ENCODE data around the gene AFF3. TPM values are rescaled to one million over a fixed set of nuclear protein-coding genes. Genes with fewer than 3 reads are reported as not detected.
"Not testable (repeated sequence)": the region's sequence is repeated elsewhere in the genome, so short reads cannot be mapped to it uniquely, and the experiment has no call there.

AFF3 gene
- total and polyA plus RNA-seq, 2 experiments from 2014 or later = 12.0 to 12.8 TPM

GRCh38 chr2:99956232-99957030, 186.0 kb downstream of the AFF3 start:
- Histone ChIP-seq H3K4me1 (ENCODE audit: low read depth) (peaks cover 4% of the 10 kb centered on the region), H3K9me3 (ENCODE audit: low read depth) (no peaks in the 10 kb centered on the region), H3K27ac (no peak overlapping the region), H3K36me3 (no peaks in the 10 kb centered on the region), H3K4me3 (no peak overlapping the region), H3K27me3 (no peaks in the 10 kb centered on the region)
- no peak for TF ChIP-seq CTCF (IDR thresholded peaks at IDR 0.05; ENCODE audit: low read depth, low read length)
- no peak for DNase-seq (ENCODE audit: low read depth in 1 of 2, low spot score in 1 of 2)

DNA sequence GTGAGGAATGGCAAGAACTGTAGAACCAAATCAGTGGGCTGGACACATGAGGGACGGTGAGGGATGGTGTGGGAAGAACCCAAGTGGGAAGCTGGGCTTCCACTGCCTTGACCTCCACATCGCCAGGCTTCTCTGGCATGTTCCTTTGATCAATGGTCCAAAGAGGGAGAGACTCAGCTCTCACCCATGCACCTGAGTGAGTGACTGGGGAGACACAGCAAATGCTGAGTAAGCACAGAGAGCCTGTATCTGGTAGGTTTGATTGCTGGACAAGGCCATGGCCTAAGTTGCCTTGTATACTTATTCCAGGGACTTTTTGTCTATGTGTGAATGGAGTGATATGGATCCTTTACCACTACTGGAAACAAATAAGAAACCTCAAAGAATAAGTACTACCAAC, 188.6 kb downstream of the AFF3 start:
- Histone ChIP-seq H3K9me3 (ENCODE audit: low read depth) (no peaks in the 10 kb centered on the region), H3K36me3 (no peaks in the 10 kb centered on the region), H3K27ac (no peak overlapping the region), H3K4me3 (no peak overlapping the region), H3K4me1 (ENCODE audit: low read depth) (no peaks in the 10 kb centered on the region), H3K27me3 (no peaks in the 10 kb centered on the region)
- no peak for DNase-seq (ENCODE audit: low read depth in 1 of 2, low spot score in 1 of 2)
- no peak for TF ChIP-seq CTCF (IDR thresholded peaks at IDR 0.05; ENCODE audit: low read depth, low read length)

DNA sequence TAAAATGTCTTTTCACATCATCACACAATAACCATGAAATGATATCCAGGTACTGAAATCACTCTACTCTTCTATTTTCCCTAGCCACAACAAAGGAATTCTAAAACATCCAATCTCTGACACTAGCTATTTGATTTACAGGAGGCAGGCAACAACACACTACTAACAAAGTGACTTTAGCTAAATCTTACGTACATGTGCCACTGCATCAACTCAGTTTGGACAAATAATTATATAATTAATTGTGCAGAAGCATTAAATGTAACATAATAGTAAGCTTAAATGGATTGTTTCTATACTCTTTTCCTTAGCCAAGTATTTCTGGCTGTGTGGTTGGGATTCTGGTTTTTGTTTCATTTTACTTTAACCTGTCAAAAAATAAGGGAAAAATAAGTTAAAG, 192.4 kb downstream of the AFF3 start:
- Histone ChIP-seq H3K9me3 (ENCODE audit: low read depth) (no peaks in the 10 kb centered on the region), H3K36me3 (no peaks in the 10 kb centered on the region), H3K27ac (no peak overlapping the region), H3K4me1 (ENCODE audit: low read depth) (peaks cover 7% of the 10 kb centered on the region), H3K4me3 (no peak overlapping the region), H3K27me3 (no peaks in the 10 kb centered on the region)
- no peak for DNase-seq (ENCODE audit: low read depth in 1 of 2, low spot score in 1 of 2)
- TF ChIP-seq CTCF (IDR thresholded peaks at IDR 0.05; ENCODE audit: low read depth, low read length) = no peak

DNA sequence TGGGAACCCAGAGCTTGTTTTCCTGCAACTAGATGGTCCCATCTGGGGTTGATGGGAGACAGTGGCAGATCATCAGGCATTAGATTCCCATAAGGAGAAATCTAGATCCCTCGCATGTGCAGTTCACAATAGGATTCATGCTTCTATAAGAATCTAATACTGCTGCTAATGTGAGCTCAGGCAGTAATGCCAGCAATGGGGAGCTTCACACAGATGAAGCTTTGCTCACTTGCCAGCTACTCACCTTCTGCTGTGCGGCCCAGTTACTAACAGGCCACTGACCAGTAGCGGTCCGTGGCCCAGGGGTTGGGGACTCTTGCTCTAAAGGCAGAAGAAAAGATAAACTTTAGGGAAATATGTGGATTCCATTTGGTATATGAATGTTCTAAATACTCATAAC, 192.9 kb downstream of the AFF3 start:
- TF ChIP-seq CTCF (IDR thresholded peaks at IDR 0.05; ENCODE audit: low read depth, low read length) = no peak
- Histone ChIP-seq H3K4me3 (no peak overlapping the region), H3K36me3 (no peaks in the 10 kb centered on the region), H3K9me3 (ENCODE audit: low read depth) (no peaks in the 10 kb centered on the region), H3K4me1 (ENCODE audit: low read depth) (peaks cover 7% of the 10 kb centered on the region), H3K27me3 (no peaks in the 10 kb centered on the region), H3K27ac (no peak overlapping the region)
- no peak for DNase-seq (ENCODE audit: low read depth in 1 of 2, low spot score in 1 of 2)

DNA sequence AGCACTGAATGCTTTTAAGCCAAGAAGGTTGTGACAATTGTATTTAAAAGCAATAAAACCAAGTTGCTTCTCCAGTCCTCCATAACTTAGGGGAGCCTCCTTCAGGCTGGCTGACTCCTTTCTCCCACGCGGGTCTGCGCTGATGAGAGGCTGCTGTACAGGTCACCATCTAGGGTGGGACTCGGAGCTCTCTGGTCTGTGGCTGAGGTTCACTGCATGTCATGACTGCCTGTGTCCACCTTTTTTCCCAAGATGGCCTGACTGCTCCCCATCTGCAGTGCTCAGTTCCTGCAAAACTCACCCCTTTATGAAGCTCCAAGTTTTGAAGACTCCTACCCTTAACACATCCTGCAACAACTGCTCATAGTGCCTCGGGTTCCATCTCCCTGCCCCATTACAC, 194.4 kb downstream of the AFF3 start:
- Histone ChIP-seq H3K4me1 (ENCODE audit: low read depth) (peaks cover 12% of the 10 kb centered on the region), H3K36me3 (no peaks in the 10 kb centered on the region), H3K27ac (no peak overlapping the region), H3K9me3 (ENCODE audit: low read depth) (no peaks in the 10 kb centered on the region), H3K4me3 (no peak overlapping the region), H3K27me3 (no peaks in the 10 kb centered on the region)
- TF ChIP-seq CTCF (IDR thresholded peaks at IDR 0.05; ENCODE audit: low read depth, low read length) = no peak
- no peak for DNase-seq (ENCODE audit: low read depth in 1 of 2, low spot score in 1 of 2)

GRCh38 chr2:99947366-99947765, 195.0 kb downstream of the AFF3 start:
- H3K27ac ChIP-seq; H3K9me3 ChIP-seq (ENCODE audit: low read depth); H3K36me3 ChIP-seq; H3K27me3 ChIP-seq; H3K4me3 ChIP-seq; DNase-seq (ENCODE audit: low read depth in 1 of 2, low spot score in 1 of 2): not testable (repeated sequence)
- peaks cover 12% of the 10 kb centered on the region for H3K4me1 ChIP-seq (ENCODE audit: low read depth)

Data from cardiac muscle cell (in vitro differentiated cells and primary cell).